AG04450 (cell line): ENCODE data around the gene ZIM2. TPM values are rescaled to one million over a fixed set of nuclear protein-coding genes. Genes with fewer than 3 reads are reported as not detected.

Experiments
- CTCF ChIA-PET: fragments of 300-600, 350-600 bp; formaldehyde crosslinking; extraction: SDS; loops from one replicate; lab custom pipeline; 2022; ENCODE audit warnings: antibody characterized with exemption, inconsistent platforms; lab: Charles Lee
- POLR2A ChIA-PET: fragments of 350-600 bp; formaldehyde crosslinking; extraction: SDS; loops from one replicate; lab custom pipeline; 2021; ENCODE audit warnings: antibody characterized with exemption, inconsistent platforms; lab: Yijun Ruan, JAX
- DNase-seq: peaks from one replicate; pipeline ENCODE4 v3.0.0-alpha.2; 2011; ENCODE audit warnings: low read depth, low spot score
- H3K27ac ChIP-seq: one replicate; pipeline ENCODE4 v1.5.1; 2012; ENCODE audit warnings: low read depth, low read length, control low read depth
- H3K27me3 ChIP-seq: one replicate; pipeline ENCODE4 v1.6.0; 2012; ENCODE audit warnings: low read length; ENCODE audit not compliant: control insufficient read depth, insufficient read depth
- H3K4me3 ChIP-seq: 2 replicates; pipeline ENCODE4 v1.5.1; 2011; ENCODE audit warnings: mild to moderate bottlenecking, low read depth, low read length, control low read depth
- H3K9me3 ChIP-seq: 2 replicates; pipeline ENCODE4 v1.5.1; 2012; ENCODE audit warnings: low read length; ENCODE audit not compliant: control insufficient read depth, insufficient read depth
- polyA plus RNA-seq: library from polyadenylated mRNA; depleted of rRNA; stranded (reverse); fragments of >200 nt; gene quantifications from 2 replicates; pipeline ENCODE4 v1.2.3, GENCODE V29; 2011
- TF ChIP-seq, protein P1 (sequence below): IDR thresholded peaks from 2 replicates; pipeline ENCODE4 v1.5.1; 2011; ENCODE audit warnings: low read depth, low read length, control low read depth, inconsistent platforms

The ZIM2 gene
- polyA plus RNA-seq, 1 experiment = not detected

DNA sequence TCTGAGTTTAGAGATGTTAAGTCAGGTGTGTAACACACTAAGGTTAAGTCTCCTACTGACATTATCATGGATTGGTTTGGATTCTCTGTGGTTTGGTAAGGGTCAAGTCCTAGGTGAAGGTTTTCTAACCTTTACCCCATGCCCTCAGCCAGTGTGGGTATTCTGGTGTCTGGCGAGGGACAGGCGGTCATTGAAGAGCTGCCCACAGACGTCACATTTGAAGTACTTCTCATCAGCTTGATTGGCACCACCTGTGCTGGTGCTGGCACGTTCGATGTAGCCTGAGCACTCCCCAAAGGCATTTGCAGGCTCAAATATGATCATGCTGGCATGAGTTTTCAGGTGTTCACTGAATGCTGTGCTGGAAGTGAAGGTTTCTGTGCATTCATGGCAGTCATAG is 27.0 kb downstream of the ZIM2 start:
- H3K27ac ChIP-seq = no peak overlapping the region
- CTCF ChIA-PET = no interaction called here

DNA sequence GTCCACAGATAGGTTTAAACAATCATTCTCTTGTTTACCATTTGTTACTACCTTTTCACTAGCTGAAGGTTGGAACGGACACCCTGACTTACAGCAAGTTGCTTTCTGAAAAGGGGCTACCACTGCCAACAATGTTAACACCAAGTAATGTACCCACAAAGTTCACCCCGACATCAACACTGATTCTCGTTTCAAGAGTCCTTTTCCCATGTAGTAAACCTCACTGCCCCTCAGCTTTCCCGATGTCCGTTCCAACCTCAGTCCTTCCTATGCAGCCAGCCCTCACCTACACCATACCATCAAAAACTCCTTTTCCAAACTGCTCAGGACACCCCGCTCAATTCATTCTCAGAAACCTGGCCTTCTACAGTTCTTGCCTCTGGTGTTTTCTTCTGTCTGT is 29.0 kb downstream of the ZIM2 start:
- no peak for DNase-seq
- CTCF ChIA-PET = no interaction called here
- no peaks in the 10 kb centered on the region for H3K27me3 ChIP-seq
- peaks cover 27% of the 10 kb centered on the region for H3K9me3 ChIP-seq
- no peak overlapping the region for H3K4me3 ChIP-seq
- H3K27ac ChIP-seq = no peak overlapping the region
- POLR2A ChIA-PET = no interaction called here
- TF ChIP-seq, protein P1, sequence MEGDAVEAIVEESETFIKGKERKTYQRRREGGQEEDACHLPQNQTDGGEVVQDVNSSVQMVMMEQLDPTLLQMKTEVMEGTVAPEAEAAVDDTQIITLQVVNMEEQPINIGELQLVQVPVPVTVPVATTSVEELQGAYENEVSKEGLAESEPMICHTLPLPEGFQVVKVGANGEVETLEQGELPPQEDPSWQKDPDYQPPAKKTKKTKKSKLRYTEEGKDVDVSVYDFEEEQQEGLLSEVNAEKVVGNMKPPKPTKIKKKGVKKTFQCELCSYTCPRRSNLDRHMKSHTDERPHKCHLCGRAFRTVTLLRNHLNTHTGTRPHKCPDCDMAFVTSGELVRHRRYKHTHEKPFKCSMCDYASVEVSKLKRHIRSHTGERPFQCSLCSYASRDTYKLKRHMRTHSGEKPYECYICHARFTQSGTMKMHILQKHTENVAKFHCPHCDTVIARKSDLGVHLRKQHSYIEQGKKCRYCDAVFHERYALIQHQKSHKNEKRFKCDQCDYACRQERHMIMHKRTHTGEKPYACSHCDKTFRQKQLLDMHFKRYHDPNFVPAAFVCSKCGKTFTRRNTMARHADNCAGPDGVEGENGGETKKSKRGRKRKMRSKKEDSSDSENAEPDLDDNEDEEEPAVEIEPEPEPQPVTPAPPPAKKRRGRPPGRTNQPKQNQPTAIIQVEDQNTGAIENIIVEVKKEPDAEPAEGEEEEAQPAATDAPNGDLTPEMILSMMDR = no peak

More for the DNA sequence above, 27.0 kb downstream of the ZIM2 start:
- POLR2A ChIA-PET = no interaction called here
- H3K4me3 ChIP-seq = no peak overlapping the region
- H3K27me3 ChIP-seq = no peaks in the 10 kb centered on the region
- peaks cover 33% of the 10 kb centered on the region for H3K9me3 ChIP-seq
- TF ChIP-seq, protein P1 = no peak
- no peak for DNase-seq

DNA sequence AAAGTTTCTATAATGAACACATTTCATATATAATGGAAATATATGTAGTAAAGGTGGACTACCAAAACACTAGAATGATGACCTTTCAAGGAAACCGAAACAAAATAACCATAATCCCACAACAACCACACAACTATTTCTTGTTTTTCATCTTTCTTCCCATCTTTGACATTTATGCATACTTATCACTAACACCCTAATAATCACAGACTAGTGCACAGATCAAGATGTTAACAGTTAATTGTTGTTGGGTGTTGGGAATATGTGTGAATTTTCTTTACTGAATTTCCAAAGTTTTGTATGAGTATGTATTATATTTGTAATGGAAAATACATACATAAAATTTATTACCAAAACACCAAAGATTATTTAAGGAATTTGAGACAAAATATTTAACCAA is 30.3 kb downstream of the ZIM2 start:
- POLR2A ChIA-PET = no interaction called here
- no peak overlapping the region for H3K27ac ChIP-seq
- CTCF ChIA-PET = no interaction called here
- DNase-seq = no peak
- no peak overlapping the region for H3K4me3 ChIP-seq
- H3K9me3 ChIP-seq = peaks cover 23% of the 10 kb centered on the region
- TF ChIP-seq, protein P1 = no peak
- no peaks in the 10 kb centered on the region for H3K27me3 ChIP-seq

DNA sequence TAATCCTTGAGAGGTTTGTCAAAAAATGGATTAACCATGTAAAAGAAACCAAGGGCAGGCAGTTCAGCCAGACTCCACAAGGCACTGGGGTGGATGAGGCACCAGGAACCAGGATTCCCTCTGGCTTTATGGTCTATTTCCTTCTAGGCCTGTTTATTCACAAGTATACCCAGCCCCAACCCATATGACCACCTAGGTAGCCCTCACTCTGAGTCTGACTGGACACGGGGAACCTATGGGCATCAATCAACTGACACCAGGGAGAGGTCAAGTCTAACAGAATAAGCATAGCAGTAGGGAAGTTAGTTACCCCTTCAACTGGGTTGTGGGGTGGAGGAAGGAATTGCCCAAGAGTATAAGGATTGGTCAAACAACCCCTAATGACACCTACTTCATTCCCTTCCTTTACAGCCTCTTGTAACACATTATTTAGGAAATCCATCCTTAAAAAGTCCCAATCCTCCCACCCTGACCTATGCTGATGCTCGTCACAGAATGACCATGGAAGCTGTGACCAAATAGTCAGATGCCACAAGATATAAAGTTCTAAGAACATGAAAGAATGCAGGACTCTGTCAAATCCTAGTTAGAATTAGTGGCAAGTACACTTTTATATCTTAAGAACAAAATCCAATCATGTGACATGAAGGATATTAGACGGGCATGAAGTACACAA is 31.7 kb downstream of the ZIM2 start:
- Histone ChIP-seq H3K27ac (no peak overlapping the region), H3K27me3 (no peaks in the 10 kb centered on the region), H3K4me3 (no peak overlapping the region), H3K9me3 (peaks cover 26% of the 10 kb centered on the region)
- TF ChIP-seq, protein P1 = no peak
- ChIA-PET POLR2A (no interaction called here), CTCF (no interaction called here)
- no peak for DNase-seq

DNA sequence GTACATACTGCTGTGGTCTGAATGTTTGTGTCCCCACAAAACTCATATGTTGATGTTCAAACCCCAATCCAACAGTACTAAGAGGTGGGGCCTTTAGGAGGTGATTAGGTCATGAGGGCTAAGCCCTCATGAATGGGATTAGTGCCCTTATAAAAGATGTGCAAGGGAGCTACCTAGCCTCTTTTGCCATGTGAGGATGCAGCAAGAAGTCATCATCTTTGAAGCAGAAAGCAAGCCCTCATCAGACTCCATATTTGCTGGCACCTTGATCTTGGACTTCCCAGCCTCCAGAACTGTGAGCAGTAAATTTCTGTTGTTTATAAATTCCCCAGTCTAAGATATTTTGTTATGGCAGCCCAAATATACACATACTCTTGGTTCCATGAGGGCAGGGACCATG is 33.9 kb downstream of the ZIM2 start:
- CTCF ChIA-PET = no interaction called here
- Histone ChIP-seq H3K27ac (no peak overlapping the region), H3K9me3 (peaks cover 37% of the 10 kb centered on the region; the same call in 1 of the 2 replicates), H3K27me3 (no peaks in the 10 kb centered on the region), H3K4me3 (no peak overlapping the region)
- no peak for DNase-seq
- TF ChIP-seq, protein P1 = no peak
- POLR2A ChIA-PET = no interaction called here
